Measurements from ENCODE around the gene SNX5.

- TF ChIP-seq CTCF (IDR thresholded peaks at IDR 0.05) (no peak), POLR2A (IDR thresholded peaks at IDR 0.05) (no peak)
Observed at GRCh38 chr20:17965042-17965697, 3.4 kb downstream of the SNX5 start.
